GF-D8 (cell line): ENCODE results near the gene IRF2BP1.
"Not testable (repeated sequence)": the region's sequence is repeated elsewhere in the genome, so short reads cannot be mapped to it uniquely, and the experiment has no call there.

Experiments
- DNase-seq: peaks from one replicate; lab custom pipeline; 2025; lab: John Stamatoyannopoulos, UW

IRF2BP1 gene

DNA sequence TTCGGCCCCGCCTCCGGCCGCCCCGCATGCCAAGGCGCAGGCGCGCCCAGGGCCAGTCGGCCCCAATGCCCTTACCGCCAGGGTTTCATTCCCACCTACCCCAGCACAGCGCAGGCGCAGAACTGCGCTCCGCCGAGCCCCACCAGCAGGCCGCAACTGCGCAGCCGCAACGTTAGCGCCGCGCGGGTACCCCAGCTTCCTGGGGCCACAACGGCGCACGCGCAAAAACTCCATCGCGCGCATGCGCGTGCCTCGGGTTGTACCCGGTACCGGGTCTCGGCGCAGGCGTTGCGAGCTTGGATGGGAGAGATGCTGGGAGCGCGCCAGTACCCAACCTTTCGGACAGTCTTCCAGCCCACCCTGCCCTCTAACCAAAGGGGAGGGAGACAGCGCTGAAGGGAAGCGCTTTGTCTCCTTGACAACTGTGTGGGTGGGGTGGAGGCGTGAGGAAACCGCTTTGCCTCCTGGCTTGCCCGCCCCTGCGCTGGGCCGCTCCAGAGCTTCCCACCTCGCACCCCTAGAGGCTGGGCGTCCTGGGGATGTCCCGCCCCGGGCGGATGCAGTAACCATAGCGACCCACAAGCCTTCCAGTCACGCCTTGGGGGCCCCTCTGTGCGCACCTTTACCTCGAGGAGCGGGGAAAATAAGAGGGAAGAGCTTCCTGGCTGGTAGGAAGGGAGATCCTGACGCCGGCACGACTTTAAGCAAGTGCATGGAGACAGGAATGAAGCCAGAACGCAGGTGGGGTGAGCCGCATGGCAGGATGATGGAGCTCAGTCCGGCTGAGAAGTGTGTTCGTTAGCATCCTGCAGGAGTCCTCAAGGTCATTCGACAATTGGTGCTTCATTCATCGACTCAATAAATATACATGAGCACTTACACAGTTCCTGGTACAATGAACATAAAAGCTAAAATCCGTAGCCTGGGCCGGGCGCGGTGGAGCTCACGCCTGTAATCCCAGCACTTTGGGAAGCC, 17.0 kb upstream of the IRF2BP1 start:
- DNase-seq: peak; percentile 88

DNA sequence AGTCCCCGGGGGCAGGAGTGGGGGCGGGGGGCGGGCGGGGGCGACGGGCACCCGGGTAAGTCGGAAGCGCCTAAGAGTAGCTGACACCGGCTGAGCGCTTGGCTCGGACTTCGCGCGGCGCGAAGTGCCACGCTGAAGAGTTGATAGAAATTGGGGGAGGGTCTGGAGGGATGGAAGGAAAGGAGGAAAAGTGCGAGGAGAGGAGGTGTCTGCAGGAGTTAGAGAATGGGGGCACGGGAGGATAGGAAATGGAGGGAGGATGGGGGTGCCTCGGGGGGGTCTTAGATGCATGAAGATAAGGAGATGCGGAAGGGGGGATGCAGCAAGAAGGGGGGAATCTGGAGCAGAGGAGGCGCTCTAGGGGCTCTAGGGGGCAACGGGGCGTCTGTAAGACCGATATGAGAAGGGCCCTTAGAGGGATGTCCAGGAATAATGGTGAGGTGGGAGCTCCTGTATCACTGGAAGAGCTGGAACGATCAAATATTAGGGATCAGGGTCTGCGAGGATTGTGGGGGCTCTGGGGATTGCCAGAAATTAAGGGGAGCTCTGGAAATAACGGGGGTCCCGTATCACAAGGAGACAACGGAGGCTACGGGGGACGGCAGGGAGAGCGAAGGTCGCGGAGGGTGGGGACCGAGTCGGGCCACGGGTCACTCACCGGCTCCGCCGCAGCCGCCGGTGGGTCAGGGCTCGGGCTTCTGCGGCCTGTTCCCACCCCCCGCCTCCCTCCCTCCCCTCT, 16.1 kb upstream of the IRF2BP1 start, which contains the start of gene MYPOP:
Gene MYPOP (minus strand): TSS at position 702 of the 739 bp plus-strand sequence. CDS start 840 bp downstream, outside the sequence.
- no peak for DNase-seq

DNA sequence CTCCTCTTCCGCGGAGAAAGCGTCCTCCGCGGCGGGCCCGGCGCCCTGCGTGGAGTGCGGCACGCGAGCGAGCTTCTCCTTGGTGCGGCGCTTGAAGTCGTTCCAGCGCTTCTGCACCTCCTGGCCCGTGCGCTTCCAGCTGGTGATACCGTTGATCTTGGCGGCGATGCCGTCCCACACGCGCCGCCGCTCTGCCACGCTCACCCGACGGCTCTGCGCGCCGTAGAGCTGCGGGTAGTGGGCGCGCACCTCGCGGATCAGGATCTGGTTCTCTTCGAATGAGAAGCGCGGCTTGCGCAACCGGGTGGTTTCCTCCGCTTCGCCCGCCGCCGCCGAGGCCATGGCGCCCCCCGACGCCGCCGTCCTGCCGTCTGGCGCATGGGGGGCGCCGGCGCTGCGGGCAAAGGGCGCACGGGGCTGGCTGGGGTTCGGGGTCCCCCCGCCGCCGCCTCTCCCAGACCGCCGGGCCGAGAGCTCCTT, 15.5 kb upstream of the IRF2BP1 start:
- DNase-seq: peak; percentile 32

DNA sequence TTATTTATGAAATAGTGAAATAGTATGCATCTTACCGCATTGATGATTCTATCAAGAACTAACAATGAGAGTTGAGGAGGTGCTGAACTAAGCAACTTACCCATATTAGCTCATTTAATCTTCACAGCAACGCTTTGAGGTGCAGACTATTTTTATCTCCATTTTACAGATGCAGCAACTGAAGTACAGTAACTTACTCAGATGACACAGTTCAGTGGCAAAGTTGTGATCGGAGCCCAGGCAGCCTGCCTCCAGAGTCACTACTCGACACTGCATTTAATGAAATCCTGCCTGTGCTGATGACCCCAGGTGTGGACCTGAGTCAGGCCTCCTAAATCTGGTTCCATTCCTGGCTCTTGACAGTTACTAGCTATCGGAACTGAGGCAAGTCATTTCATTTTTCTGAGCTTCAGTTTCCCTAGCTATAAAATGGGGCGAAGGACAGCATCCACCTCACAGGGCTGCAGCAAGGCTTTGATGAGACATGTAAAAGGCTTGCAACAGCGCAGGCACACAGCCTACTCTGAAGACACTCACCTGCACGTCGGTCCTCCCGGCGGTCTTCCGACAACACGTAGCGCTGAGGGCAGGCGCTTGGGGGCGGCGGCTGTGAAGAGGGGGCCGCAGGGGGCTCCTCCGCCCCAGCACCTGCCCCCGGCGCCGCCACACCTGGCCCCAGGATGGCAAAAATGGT, 14.9 kb upstream of the IRF2BP1 start:
- DNase-seq: no peak

DNA sequence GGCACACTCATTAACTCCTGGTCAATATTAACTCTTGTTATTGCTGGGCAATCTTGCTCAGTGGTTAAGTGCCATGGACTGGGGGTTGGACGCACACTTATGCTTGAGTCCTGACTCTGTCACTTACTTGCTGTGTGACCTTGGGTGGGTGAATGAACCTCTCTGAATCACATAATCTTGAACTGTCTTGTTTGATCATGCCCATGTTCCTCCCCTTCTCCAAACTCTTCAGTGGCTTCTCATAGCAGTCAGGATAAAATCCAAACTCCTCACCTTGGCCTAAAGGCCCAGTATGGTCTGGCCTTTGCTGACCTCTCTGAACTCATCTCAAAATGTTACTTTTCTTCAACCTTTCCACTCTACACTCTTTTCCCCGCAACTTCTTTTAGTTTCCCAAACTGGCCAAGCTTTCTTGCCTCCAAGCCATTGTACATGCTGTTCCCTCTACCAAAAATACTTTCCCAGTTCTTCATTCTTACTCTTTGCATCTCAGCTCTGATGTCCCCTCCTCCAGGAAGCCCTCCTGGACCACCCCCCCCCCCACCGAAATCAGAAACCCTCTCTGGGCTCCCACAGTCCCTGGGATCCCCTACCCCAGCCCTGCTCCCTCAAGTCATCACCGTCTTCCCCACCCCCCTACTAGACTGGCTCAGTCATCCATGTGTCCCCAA, 14.1 kb upstream of the IRF2BP1 start:
- no peak for DNase-seq

DNA sequence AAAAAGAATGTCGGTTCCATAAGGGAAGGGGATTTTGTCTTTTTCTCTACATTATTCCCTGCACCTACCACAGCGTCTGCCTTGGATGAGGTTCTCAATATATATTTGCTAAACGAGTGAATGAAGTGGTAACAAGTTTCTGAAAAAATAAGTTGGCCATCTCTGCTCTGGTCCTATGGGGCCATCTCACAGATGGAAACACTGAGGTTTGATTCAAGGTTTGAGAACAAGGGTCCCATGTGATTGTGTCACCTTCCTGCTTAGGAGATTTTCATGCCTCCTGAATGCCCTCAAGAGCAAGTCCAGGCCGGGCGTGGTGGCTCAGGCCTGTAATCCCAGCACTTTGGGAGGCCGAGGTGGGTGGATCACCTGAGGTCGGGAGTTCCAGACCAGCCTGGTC, 13.3 kb upstream of the IRF2BP1 start:
- DNase-seq: no peak

DNA sequence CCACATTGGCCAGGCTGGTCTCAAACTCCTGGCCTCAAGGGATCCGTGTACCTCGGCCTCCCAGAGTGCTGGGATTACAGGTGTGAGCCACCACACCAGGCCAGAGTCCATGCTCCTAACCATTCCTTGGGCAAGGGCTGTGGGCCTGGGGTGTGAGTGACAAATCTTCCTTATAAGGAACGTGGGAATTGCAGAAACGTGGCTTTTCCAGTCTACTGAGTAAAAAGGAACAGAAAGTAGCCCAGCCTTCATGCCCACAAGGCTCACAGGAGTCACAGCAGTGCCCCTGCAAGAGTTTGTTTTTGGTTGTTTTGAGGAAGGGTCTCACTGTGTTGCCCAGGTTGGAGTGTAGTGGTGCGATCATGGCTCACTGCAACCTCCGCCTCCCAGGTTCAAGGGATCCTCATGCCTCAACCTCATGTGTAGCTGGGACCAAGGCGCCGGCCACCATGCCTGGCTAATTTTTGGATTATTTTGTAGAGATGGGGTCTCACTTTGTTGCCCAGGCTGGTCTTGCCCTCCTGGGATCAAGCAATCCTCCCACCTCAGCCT, 11.4 kb upstream of the IRF2BP1 start:
- no peak for DNase-seq

DNA sequence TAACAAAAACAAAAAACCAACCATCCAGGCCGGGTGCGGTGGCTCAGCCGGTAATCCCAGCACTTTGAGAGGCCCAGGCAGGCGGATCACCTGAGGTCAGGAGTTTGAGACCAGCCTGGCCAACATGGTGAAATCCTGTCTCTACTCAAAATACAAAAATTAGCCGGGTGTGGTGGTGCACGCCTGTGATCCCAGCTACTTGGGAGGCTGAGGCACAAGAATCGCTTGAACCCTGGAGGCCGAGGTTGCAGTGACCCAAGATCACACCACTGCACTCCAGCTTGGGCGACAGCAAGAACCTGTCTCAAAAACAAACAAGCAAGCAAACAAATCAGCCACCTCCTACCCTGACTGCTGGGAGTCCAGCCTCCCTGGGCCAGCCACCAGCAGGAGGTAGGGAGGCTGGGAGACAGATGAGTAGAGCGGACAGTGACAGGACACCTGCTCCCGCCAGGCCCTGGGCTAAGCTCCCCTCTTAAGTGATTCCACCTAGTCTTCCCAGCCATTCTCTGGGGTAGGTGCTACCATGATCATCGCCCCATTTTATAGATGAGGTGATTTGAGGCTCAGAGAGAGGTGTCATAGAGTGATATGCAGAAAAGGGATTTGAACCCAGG, 10.2 kb upstream of the IRF2BP1 start:
- not testable (repeated sequence) for DNase-seq

DNA sequence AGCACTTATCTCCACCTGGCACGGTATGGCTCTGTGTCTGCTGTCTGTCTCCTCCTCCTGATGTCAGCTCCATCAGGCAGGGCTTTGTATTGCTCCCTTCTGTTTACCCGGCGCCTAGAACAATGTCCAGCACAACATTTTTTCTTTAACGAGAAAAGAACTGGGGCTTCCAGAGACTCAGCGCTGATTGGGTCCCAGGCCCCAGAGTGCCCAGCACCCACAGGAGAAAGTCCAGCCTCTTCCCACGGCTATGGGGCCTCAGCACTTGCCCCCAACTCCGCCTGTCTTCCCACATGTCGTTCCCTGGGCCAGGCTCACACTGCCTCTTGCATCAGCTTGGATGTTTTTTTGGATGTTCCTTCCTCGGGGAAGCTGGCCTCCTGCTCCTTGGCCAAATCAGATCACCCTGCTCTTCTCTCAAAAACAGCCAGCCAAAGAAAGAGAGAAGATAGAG, 9.6 kb upstream of the IRF2BP1 start:
- DNase-seq: no peak

DNA sequence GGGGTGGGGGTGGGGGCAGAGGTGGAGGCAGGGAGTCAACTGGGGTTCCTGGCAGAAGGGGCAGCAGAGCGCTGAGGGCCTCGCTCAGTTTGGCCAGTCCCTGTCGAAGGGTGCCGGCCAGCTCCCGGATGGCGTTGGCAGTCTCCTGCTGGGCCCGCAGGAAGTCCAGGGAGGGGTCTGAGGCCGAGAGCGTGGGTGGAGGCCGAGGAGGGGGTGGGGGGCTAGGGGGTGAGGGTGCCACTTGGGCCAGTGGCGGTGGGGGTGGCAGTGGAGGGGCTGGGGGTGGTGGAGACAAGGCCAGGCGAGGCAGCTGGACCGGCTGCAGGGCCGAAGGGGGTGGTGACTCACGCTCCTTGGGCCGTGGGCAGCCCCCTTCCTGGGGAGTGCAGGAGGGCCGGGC, 4.9 kb upstream of the IRF2BP1 start:
- no peak for DNase-seq

DNA sequence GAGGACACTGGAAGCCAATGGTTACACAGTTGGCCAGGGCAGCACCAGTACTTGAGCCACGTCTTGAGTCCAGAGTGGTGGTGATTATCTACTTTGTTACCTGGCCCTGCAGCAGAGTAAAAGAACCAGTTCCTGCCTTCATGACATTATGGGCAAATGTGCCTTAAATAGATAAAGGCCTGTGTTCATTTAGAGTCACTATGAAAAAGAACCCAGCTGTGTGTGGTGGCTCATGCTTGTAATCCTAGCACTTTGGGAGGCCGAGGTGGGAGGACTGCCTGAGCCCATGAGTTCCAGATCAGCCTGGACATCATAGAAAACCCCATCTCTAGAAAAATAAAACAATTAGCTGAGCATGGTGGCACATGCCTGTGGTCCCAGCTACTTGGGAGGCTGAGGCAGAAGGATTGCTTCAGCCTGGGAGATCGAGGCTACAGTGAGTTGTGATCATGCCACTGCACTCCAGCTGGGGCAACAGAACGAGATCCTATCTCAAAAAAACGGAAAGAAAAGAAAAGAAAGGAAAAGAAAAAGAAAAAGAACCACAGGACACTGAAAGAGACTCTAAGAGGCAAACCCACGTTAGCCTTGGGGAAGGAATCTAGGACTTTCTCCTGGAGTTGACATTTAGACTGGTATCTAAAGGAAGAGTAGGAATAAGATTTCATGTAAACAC, 3.4 kb upstream of the IRF2BP1 start:
- DNase-seq: no peak

DNA sequence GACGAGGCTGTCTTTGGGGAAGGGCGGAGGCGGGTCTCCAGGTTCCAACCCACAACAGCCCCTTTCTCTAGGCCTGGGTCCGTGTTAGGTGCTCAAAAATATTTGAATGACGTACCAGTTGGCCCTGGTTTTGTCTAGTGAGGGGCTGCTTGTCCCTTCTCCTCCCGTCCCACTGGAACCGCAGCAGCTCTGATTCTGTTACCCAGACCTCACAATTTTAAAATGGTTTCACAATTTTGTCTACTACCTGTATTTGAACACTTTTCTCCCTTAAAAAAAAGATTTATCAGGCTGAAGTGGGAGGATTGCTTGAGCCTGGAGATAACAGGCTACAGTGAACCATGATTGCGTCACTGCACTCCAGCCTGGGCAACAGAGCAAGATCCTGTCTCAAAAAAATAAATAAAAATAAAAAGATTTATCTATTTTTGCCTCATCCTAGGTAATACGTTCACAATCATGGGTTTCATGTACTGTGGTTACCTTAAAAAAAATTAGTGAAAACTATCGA, 1.3 kb upstream of the IRF2BP1 start:
- no peak for DNase-seq

DNA sequence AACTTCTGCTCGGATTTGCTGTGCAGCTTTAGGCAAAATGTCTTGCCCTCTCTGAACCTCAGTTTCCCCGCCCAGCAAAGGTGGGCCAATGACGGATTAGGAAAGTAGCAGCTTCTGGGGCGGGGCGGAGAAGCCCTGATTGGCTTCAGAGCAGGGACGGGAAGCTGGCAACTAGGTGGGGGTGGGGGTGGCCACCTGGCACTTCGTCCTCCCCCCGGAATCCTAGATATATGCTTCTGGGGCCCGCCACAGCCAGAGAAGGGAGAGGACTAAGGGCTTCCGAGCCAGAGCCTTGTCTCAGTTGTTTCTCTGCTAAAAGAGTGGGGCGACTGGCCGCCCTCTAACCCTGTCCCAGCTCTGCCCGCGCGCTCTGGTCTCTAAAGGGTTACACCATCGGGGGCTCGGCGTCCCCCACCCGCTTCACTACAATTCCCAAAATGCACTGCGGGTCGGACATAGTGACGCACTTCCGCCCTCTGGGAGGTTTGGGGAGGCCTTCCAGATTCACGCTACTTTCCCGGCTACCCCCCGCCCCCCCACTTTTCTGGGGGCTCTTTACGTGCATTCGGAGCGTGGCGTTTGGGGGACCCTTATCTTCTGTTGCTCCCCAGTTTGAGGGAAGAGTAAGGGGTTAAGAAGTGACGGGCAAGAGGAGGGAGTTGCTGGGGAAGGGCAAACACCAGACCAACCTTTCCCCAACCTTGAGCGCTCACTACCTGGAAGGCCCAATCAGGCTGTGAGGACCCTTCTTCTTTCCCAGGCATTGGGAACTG, 672 bp upstream of the IRF2BP1 start:
- peak; percentile 66 for DNase-seq

DNA sequence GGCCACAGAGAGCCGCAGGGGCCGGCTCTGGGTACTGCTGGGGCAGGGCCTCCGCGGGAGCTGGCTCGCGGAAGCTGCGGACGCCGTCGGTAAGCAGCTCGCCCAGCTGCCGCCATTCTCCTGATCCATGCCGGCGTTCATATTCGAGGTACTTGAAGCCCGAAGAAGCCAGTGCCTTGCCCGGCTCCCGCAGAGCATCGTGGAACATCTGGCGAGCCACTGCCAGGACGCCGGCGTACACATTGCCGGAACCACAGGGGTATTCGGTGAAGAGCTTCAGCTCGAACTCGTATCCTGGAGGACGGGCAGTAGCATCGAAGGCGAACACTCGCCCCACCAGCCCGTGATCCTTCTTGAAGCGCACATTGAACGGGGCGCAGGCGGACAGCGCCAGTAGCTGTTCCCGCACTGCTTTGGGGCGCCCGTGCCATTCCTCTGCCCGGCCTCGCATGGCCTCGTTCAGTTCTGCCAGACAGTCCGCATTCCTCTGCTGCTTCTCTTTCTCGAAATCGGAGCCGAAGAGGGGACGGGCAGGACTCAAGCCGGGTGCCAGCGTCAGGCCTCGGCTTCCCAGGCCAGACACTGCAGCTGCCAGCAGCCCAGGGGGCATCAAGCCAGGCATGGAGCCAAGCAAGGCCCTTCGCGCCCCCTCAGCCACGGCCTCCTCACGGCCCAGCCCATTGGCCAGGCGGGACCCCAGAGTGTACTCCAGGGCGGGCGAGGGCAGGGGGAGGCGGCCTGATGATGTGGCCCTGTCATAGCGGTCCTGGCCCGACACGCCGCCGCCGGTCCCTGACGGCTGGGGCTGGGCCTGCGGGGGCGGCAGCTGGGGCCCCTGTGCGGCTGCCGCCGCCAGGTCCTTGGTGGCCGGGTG, 1.0 kb downstream of the IRF2BP1 start:
- DNase-seq: no peak

DNA sequence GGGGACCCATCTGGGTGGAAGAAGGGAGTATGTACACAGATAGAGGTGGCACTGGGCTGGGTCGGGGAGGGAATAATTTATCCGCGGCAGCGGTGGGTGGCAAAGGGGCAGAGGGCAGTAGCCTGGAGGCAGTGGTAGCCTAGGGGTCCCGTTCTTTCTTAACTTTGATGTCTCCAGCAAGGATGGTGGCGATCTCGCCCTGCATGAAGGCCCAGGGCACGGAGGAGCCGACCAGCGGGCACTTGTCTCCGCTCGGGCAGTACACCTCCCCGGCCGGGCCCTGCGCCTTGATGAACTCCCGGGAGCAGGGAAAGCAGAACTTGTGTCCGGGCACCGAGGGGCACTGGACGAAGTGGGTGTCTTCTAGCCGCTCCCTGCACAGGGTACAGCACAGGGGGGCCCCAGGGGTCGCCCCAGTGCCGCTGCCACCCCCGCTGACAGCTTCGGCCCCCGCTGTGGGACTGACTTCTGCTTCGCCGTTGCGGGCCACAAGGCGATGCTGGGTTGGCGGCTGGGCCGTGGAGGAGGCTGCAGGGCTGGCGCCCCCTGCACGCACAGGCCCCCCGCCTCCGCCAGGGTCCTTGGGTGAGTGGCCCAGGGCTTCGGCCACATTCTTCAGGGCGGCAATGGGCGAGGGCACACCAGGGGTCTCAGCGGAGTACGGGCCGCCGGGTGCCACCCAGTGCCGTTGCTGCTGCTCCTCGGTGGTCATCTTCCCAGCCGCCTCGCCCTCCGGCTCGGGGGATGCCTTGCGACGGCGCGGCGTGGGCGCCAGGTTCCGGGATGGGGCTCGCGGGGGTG, 1.9 kb downstream of the IRF2BP1 start:
- DNase-seq: no peak

DNA sequence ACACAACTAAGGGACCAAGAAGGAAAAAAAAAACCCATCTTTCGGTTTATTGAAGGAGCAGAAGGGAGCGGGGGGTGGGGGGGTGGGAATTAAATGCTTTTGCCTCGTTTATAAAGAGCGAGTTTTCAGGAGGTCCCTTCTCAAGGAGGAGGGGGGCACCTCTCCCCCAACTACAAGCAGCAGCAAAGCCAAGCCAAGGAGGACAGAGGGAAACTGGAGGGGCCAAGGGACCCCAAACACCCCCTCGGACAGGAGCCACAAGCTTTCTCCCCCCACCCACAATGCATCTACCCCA, 2.4 kb downstream of the IRF2BP1 start:
- no peak for DNase-seq
